K562 (cell line): ENCODE data around the gene TXNRD2. TPM values are rescaled to one million over a fixed set of nuclear protein-coding genes. Genes with fewer than 3 reads are reported as not detected.

Experiments used
- ELF4 ChIP-seq: fragments of 450-650 bp; formaldehyde crosslinking; IDR thresholded peaks from 2 replicates; pipeline ENCODE4 v1.4.0; 2022; ENCODE audit warnings: missing genetic modification characterization
- HDAC6 ChIP-seq: IDR thresholded peaks from 2 replicates; pipeline ENCODE4 v1.6.1; 2012; ENCODE audit warnings: low read depth, mild to moderate bottlenecking, control low read depth, inconsistent platforms, low read length, moderate library complexity
- HMGN3 ChIP-seq: IDR thresholded peaks from 2 replicates; pipeline ENCODE4 v1.6.1; 2011; ENCODE audit warnings: borderline replicate concordance, low read depth, mild to moderate bottlenecking, mixed read lengths, low read length; ENCODE audit not compliant: insufficient read length; ENCODE audit errors: extremely low read depth
- JUND ChIP-seq, 2 experiments: IDR thresholded peaks; 2 replicates in 1 of 2; 3 replicates in 1 of 2; pipeline ENCODE4 v1.6.1; 2011; ENCODE audit warnings: borderline replicate concordance in 2 of 2, low read depth in 2 of 2, low read length in 2 of 2, improper control_type of control experiment in 1 of 2, missing biosample characterization in 1 of 2, missing genetic modification characterization in 1 of 2, missing genetic modification reagents in 1 of 2
- KDM5B ChIP-seq: fragments of 200-600 bp; sonication (generic); IDR thresholded peaks from 2 replicates; pipeline ENCODE4 v1.6.1; 2012; ENCODE audit warnings: low read depth, mild to moderate bottlenecking, moderate library complexity, low read length, control low read depth, inconsistent platforms; ENCODE audit not compliant: insufficient replicate concordance
- MAZ ChIP-seq, 2 experiments: fragments of 450-650 bp in 1 of 2; sonication (generic) in 1 of 2; formaldehyde crosslinking; IDR thresholded peaks in 1 of 2; conservative IDR thresholded peaks in 1 of 2; 2 replicates each; pipeline versions ENCODE4 v1.4.0 to v1.5.0; 2020; ENCODE audit warnings: mild to moderate bottlenecking in 1 of 2, missing genetic modification reagents in 1 of 2
- MBD2 ChIP-seq: sonication (generic); IDR thresholded peaks from 2 replicates; pipeline ENCODE4 v1.6.1; 2016; ENCODE audit warnings: low read depth, borderline replicate concordance
- NFXL1 ChIP-seq: fragments of 450-650 bp; formaldehyde crosslinking; IDR thresholded peaks from 2 replicates; pipeline ENCODE4 v1.4.0; 2021; ENCODE audit warnings: mild to moderate bottlenecking
- POLR2G ChIP-seq: fragments of 200-400 bp; formaldehyde crosslinking; IDR thresholded peaks from 2 replicates; pipeline ENCODE4 v1.6.1; 2017; ENCODE audit warnings: low read depth, mild to moderate bottlenecking, antibody characterized with exemption, low read length, moderate library complexity
- SMARCA4 ChIP-seq: fragments of 450-650 bp; IDR thresholded peaks from 2 replicates; pipeline ENCODE4 v1.6.1; 2016
- TBL1XR1 ChIP-seq, 2 experiments: IDR thresholded peaks; 2 replicates each; pipeline ENCODE4 v1.6.1; 2012; ENCODE audit warnings: improper control_type of control experiment in 2 of 2, low read length in 2 of 2, mild to moderate bottlenecking in 1 of 2
- TFAM ChIP-seq: fragments of 250-450 bp; sonication (Bioruptor Pico); conservative IDR thresholded peaks from 2 replicates; pipeline ENCODE4 v1.5.0; 2021; ENCODE audit warnings: mild to moderate bottlenecking, moderate library complexity
- TOE1 ChIP-seq, 2 experiments: fragments of 450-650 bp in 1 of 2; sonication (generic) in 1 of 2; formaldehyde crosslinking in 1 of 2; IDR thresholded peaks; 2 replicates each; pipeline versions ENCODE4 v1.7.1 to v1.8.0; 2016 to 2022; ENCODE audit warnings: borderline replicate concordance in 2 of 2, mild to moderate bottlenecking in 2 of 2, antibody characterized with exemption in 1 of 2, inconsistent platforms in 1 of 2, low read depth in 1 of 2, missing genetic modification reagents in 1 of 2, moderate library complexity in 1 of 2
- polyA plus RNA-seq, 8 experiments: library from polyadenylated mRNA; depleted of rRNA in 4 of 8; stranded (reverse) in 5 of 8; unstranded in 3 of 8; fragments of >200 nt; fragmentation: Nextera tagmentation in 2 of 8; fragmentation: Illumina TruSeq in 1 of 8; extraction: Ambion mirVana in 2 of 8; extraction: Trizol in 1 of 8; gene quantifications; 2 replicates each; pipeline versions ENCODE4 v1.2.1 to v1.2.3, GENCODE V29; 2011 to 2014; ENCODE audit warnings: inconsistent platforms in 1 of 8, missing spikeins in 1 of 8
- total RNA-seq, 7 experiments: library from RNA; depleted of rRNA in 6 of 7; stranded (reverse); fragments of >200 nt in 6 of 7; fragmentation: Illumina TruSeq in 2 of 7; extraction: Trizol in 2 of 7; gene quantifications; 2 replicates each; pipeline versions ENCODE4 v1.2.1 to v1.2.3, GENCODE V29; 2011 to 2021; ENCODE audit warnings: low replicate concordance in 1 of 7
- TF ChIP-seq, protein P1 (sequence below): fragments of 250-450 bp; sonication (Bioruptor Pico); IDR thresholded peaks from 2 replicates; pipeline ENCODE4 v1.4.0; 2020
- TF ChIP-seq, protein P2 (sequence below): fragments of 450-650 bp; IDR thresholded peaks from 2 replicates; pipeline ENCODE4 v1.6.1; 2016; ENCODE audit warnings: antibody characterized with exemption
- TF ChIP-seq, protein P3 (sequence below): fragments of 450-650 bp; formaldehyde crosslinking; IDR thresholded peaks from 2 replicates; pipeline ENCODE4 v1.4.0; 2020; ENCODE audit warnings: mild to moderate bottlenecking, moderate library complexity

Gene TXNRD2
- total and polyA plus RNA-seq, 9 of the 15 experiments (the other 6 are each of a cell fraction or from before 2014, with no cell fraction given) = 3.3 to 80.2 (median 49.4) TPM

DNA sequence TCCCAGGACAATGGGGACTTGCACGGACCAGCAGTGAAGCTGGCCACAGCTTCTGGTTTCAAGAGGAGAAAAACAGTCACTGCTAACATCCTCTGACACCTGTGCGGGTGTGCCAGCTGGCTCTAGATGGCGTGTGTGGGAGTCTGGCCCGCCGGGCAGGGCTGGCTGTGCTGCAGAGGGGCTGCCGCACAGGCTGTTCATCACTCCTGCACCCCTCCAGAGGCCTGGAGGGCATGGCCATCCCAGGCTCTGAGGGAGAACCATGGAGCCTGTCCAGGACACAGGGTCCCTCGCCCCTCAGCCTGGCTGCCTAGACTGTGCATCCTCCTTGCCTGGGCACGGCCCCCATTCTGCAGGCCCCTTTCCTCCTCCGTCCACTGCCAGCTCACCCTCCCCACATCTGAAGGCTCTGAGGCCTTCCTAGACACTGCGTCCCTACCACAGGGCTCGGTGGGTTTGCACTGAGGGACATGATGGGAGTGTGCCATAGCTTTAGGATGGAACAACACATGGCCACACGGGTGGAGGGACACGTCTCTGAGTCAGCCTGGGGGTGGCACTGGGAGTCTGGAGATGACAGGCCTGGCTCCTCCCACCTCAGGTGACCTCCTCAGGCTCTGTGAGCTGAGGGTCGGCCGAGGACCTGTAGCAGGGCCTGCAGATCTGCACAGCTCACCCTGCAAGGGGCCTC, 44.8 kb downstream of the TXNRD2 start (continued):
- TF ChIP-seq, protein P1, sequence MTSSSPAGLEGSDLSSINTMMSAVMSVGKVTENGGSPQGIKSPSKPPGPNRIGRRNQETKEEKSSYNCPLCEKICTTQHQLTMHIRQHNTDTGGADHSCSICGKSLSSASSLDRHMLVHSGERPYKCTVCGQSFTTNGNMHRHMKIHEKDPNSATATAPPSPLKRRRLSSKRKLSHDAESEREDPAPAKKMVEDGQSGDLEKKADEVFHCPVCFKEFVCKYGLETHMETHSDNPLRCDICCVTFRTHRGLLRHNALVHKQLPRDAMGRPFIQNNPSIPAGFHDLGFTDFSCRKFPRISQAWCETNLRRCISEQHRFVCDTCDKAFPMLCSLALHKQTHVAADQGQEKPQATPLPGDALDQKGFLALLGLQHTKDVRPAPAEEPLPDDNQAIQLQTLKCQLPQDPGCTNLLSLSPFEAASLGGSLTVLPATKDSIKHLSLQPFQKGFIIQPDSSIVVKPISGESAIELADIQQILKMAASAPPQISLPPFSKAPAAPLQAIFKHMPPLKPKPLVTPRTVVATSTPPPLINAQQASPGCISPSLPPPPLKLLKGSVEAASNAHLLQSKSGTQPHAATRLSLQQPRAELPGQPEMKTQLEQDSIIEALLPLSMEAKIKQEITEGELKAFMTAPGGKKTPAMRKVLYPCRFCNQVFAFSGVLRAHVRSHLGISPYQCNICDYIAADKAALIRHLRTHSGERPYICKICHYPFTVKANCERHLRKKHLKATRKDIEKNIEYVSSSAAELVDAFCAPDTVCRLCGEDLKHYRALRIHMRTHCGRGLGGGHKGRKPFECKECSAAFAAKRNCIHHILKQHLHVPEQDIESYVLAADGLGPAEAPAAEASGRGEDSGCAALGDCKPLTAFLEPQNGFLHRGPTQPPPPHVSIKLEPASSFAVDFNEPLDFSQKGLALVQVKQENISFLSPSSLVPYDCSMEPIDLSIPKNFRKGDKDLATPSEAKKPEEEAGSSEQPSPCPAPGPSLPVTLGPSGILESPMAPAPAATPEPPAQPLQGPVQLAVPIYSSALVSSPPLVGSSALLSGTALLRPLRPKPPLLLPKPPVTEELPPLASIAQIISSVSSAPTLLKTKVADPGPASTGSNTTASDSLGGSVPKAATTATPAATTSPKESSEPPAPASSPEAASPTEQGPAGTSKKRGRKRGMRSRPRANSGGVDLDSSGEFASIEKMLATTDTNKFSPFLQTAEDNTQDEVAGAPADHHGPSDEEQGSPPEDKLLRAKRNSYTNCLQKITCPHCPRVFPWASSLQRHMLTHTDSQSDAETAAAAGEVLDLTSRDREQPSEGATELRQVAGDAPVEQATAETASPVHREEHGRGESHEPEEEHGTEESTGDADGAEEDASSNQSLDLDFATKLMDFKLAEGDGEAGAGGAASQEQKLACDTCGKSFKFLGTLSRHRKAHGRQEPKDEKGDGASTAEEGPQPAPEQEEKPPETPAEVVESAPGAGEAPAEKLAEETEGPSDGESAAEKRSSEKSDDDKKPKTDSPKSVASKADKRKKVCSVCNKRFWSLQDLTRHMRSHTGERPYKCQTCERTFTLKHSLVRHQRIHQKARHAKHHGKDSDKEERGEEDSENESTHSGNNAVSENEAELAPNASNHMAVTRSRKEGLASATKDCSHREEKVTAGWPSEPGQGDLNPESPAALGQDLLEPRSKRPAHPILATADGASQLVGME = peak; percentile 64; the same call in 1 of the 2 replicates
- 0 out of 4 replicates have a peak, but pooled peaks of 1 of the 2 experiments have one; percentile 35 for TF ChIP-seq MAZ (CRISPR knock-in tag; conservative IDR thresholded peaks at IDR 0.05 in 1 of 2, IDR thresholded peaks at IDR 0.05 in 1 of 2)
- 0 out of 2 replicates have a peak, but pooled peaks have one; percentile 22 for TF ChIP-seq MBD2
- peak; percentile 58; the same call in 1 of the 2 replicates for TF ChIP-seq NFXL1 (CRISPR knock-in tag)
- TF ChIP-seq, protein P2, sequence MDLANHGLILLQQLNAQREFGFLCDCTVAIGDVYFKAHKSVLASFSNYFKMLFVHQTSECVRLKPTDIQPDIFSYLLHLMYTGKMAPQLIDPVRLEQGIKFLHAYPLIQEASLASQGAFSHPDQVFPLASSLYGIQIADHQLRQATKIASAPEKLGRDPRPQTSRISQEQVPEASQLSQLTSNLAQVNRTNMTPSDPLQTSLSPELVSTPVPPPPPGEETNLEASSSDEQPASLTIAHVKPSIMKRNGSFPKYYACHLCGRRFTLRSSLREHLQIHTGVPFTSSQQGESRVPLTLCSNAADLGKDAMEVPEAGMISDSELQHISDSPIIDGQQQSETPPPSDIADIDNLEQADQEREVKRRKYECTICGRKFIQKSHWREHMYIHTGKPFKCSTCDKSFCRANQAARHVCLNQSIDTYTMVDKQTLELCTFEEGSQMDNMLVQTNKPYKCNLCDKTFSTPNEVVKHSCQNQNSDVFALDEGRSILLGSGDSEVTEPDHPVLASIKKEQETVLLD = no peak
- no peak for TF ChIP-seq TFAM (CRISPR knock-in tag)
- no peak for TF ChIP-seq SMARCA4
- no peak for TF ChIP-seq TOE1 (IDR thresholded peaks at IDR 0.05; ENCODE audit: borderline replicate concordance)
- no peak for TF ChIP-seq TOE1 (CRISPR knock-in tag; IDR thresholded peaks at IDR 0.05; ENCODE audit: borderline replicate concordance, low read depth)
- TF ChIP-seq HDAC6 = 0 out of 2 replicates have a peak, but pooled peaks have one; percentile 40
- peak; percentile 60 for TF ChIP-seq HMGN3
- TF ChIP-seq, protein P3, sequence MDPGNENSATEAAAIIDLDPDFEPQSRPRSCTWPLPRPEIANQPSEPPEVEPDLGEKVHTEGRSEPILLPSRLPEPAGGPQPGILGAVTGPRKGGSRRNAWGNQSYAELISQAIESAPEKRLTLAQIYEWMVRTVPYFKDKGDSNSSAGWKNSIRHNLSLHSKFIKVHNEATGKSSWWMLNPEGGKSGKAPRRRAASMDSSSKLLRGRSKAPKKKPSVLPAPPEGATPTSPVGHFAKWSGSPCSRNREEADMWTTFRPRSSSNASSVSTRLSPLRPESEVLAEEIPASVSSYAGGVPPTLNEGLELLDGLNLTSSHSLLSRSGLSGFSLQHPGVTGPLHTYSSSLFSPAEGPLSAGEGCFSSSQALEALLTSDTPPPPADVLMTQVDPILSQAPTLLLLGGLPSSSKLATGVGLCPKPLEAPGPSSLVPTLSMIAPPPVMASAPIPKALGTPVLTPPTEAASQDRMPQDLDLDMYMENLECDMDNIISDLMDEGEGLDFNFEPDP = no peak
- peak; percentile 61 for TF ChIP-seq POLR2G
- no peak for TF ChIP-seq TBL1XR1 (IDR thresholded peaks at IDR 0.05; ENCODE audit: low read length in 2 of 2)
- peak; percentile 20 for TF ChIP-seq KDM5B
- TF ChIP-seq ELF4 = peak; percentile 67; the same call in 1 of the 2 replicates
- TF ChIP-seq JUND (IDR thresholded peaks at IDR 0.05; ENCODE audit: borderline replicate concordance, low read depth, low read length) = 0 out of 2 replicates have a peak, but pooled peaks have one; percentile 10
- no peak for TF ChIP-seq JUND (tag; IDR thresholded peaks at IDR 0.05; ENCODE audit: borderline replicate concordance, low read depth, low read length)
